GM21619 (cell line): ENCODE measurements around the gene NLRC5.
"Not testable (repeated sequence)": the region's sequence is repeated elsewhere in the genome, so short reads cannot be mapped to it uniquely, and the experiment has no call there.

Source experiments
- ATAC-seq: cut with Tn5 transposase; IDR thresholded peaks from one replicate; pipeline ENCODE4 v1.9.1; 2021; ENCODE audit not compliant: unreplicated experiment

NLRC5 gene

GRCh38 chr16:57094911-57095310, 105.6 kb downstream of the NLRC5 start:
- no peak for ATAC-seq

GRCh38 chr16:57096192-57096591, 106.8 kb downstream of the NLRC5 start:
- ATAC-seq: no peak

DNA sequence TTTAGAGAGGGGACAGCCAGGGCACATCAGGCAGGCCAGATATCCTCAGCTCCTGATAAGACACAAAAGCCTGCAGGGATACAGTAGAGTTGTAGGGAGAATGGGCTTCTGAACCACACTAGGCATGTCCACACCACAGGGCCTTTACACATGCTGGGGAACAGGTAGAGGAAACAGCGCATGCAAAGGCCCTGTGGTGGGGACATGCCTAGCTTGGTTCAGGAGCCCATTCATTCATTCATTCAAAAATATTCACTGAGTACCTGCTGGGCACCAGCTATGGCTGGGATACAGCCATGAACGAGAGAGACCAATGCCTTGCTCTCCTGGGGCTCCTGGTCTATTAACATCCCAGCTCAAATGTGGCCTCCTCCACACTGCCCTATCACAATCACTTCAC, 107.4 kb downstream of the NLRC5 start:
- ATAC-seq: no peak

DNA sequence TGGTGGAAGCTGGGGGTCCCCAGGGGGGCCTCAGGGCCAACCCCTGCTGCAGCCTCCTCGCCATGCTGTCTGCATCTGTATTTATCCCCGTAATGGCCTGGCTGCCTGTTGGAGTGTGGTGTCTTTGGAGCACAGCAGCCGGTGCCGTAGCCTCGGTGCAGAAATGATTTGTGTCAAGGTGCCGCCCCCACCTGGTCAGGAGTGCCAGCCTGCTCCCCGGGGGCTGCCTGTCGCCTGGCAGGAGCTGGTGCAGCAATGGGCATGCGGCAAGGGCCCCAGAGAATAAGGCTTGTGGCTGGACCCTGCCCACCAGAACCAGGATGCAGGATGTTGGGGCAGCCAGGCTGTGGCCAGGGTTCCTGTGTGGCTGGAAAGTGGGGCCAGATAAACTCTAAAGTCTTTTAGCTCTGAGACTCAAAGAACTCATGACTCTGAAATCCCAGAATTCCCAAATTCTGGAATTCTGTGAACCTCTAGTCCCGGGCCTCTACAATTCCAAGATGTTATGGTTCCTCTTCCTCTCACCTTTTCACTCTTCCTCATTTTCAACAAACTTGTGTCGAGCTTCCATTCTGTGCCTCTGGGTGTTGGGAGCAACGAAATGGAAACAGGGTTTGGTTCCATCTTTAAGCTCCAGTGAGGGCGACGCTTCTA, 109.0 kb downstream of the NLRC5 start:
- no peak for ATAC-seq

GRCh38 chr16:57099965-57100364, 110.6 kb downstream of the NLRC5 start:
- not testable (repeated sequence) for ATAC-seq

- ATAC-seq: no peak
Measured at GRCh38 chr16:57100445-57100844, 111.1 kb downstream of the NLRC5 start.

- ATAC-seq: no peak
Measured at GRCh38 chr16:57102888-57103851, 113.8 kb downstream of the NLRC5 start.

- no peak for ATAC-seq
Measured at GRCh38 chr16:57104706-57105105, 115.3 kb downstream of the NLRC5 start.

DNA sequence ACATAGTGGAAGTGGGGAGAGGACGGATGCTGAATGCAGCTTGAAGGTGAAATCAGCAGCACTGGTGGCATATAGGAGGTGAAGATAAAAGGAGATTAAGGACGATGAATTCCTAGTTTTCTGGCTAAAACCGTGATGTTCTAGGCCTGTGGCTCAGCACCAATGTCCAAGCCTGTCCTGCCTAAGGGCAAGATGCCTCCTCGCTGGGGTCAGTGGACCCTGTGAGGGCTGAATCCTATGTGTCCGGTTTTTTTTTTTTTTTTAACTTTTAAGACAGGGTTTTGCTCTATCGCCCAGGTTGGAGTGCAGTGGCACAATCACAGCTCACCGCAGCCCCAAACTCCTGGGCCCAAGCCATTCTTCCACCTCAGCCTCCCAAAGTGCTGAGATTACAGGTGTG, 115.8 kb downstream of the NLRC5 start:
- ATAC-seq: no peak

DNA sequence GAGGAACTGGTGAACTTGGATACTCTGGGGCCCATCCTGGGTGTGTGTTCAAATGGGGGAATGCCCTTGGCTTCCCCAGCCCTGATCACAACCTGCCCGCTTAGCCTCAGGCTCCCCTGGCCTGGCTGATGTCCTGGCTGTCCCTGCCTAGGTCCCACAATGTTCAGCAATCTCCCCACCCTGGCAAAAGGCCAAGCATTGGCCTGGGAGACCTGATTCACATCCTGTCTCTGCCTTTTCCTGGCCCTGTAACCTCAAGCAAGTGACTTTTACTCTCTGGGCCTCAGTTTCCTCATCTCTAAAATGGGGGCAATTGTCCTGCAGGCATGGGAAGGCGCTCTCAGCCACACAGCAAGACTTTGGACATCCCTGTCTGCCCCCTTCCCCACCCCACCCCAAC, 117.4 kb downstream of the NLRC5 start:
- no peak for ATAC-seq

- no peak for ATAC-seq
Measured at GRCh38 chr16:57107321-57107922, 118.1 kb downstream of the NLRC5 start.

- no peak for ATAC-seq
Measured at GRCh38 chr16:57108432-57108831, 119.1 kb downstream of the NLRC5 start.

- ATAC-seq: not testable (repeated sequence)
Measured at GRCh38 chr16:57109259-57110105, 120.1 kb downstream of the NLRC5 start.

DNA sequence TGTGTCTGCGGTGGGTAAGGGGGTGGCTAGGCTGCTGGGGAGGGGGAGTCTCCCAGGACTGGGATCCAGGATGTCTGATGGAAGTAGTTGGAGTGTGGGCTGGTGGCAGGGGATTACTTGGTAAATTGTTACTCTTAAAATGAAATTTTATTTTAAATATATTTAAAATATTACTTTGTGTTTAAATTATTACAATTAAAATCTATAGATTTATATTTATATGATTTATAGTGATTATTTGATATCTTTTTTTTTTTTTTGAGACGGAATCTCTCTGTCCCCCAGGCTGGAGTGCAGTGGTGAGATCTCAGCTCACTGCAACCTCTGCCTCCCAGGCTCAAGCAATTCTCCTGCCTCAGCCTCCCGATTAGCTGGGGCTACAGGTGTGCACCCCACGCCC, 121.6 kb downstream of the NLRC5 start:
- no peak for ATAC-seq

DNA sequence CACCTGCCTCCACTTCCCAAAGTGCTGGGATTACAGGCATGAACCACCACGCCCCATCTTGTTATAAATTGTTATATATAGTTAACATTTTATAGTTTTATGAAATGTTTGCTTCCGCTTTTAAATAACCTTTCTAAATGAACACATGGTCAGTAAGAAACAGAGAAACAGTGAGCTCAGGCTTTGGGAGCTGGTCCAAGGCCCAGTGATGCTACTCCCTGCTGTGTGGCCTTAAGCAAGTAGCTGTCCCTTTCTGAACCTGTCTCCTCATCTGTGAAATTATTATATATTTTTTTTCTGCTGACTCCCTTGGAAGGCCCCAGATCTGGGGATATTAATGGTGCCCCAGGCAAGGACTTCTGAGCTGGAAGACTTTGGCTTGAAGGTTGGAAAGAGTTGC, 122.1 kb downstream of the NLRC5 start:
- ATAC-seq: no peak

DNA sequence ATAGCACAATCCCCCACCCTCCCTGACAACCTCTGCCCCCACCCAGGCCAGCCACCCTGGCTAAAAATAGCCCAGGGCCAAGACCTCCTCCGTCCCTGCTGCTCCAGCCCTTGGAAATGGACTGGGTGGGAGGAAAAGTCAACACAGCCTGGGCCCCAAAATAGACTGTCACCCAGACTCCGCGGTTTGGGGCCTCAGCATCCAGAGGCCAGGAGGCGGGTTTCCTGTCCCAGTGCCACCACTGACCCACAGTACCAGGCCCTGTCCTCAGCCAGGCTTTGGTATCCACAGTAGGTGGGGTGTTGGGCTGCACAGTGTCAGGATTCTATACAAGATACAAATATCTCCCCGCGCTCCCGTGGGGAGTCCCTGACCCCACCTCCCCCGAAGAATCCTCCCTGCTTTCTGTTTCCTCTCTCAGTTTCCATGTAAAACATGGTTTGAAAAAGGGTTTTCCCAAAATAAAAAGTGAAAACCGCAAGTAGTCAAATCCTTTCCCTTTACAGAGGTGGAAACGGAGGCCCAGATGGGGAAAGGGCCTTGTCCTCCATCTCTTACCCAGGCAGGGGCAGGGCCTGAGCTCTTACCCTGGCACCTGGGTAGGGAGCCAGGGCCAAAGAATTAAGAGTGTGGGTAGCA, 123.2 kb downstream of the NLRC5 start:
- ATAC-seq: no peak

- no peak for ATAC-seq
Measured at GRCh38 chr16:57113042-57113453, 123.7 kb downstream of the NLRC5 start.

- no peak for ATAC-seq
Measured at GRCh38 chr16:57113664-57114063, 124.3 kb downstream of the NLRC5 start.

GRCh38 chr16:57115168-57115513, 125.8 kb downstream of the NLRC5 start:
- no peak for ATAC-seq

- ATAC-seq: no peak
Measured at GRCh38 chr16:57115514-57116182, 126.3 kb downstream of the NLRC5 start.
